HG02759 (cell line): Measurements from ENCODE around the gene XRN2.
"Not testable (repeated sequence)": the region's sequence is repeated elsewhere in the genome, so short reads cannot be mapped to it uniquely, and the experiment has no call there.

Experiments used
- ATAC-seq: cut with Tn5 transposase; IDR thresholded peaks from one replicate; pipeline ENCODE4 v1.9.1; 2021; ENCODE audit warnings: mild to moderate bottlenecking, moderate library complexity; ENCODE audit not compliant: unreplicated experiment

XRN2 gene

GRCh38 chr20:21342656-21343345 lies 39.7 kb downstream of the XRN2 start:
- no peak for ATAC-seq

GRCh38 chr20:21344206-21344900 lies 41.2 kb downstream of the XRN2 start:
- ATAC-seq: no peak

DNA sequence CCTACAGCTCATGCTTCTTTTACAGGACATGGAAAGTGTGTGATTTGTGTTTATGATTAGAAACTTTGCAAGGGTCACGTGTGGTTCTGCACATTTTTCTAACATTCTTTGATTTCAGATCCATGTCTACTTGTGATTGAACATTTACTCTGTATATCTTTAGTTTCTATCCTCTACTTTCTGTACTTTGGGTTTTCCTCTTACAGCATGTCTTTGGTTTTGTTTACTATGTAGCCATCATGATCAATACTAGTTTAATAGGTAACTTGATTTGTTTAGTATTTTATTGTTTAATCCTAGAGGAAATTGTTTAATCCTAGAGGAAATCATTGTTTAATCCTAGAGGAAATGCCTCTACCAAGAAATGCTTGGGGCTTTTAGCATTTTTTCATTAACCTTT lies 41.8 kb downstream of the XRN2 start:
- ATAC-seq: no peak

DNA sequence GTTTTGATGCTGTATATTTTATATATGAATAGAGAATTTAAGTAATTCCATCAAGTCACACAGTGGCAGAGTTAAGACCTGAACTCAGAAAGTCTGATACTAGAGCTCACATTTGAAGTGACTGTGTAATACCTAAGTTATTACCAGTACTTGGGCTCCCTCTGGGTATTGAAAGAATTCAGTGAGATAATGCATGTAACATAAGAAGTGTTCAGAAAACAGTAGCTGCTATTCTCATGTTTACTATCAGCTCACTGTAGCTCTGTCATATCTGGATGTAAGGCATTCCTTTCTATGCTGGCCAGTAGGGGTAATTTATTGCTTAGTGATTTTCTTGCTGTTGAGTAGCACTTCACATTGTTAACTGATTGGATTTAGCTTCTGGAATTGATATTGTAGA lies 49.6 kb downstream of the XRN2 start:
- ATAC-seq: no peak

DNA sequence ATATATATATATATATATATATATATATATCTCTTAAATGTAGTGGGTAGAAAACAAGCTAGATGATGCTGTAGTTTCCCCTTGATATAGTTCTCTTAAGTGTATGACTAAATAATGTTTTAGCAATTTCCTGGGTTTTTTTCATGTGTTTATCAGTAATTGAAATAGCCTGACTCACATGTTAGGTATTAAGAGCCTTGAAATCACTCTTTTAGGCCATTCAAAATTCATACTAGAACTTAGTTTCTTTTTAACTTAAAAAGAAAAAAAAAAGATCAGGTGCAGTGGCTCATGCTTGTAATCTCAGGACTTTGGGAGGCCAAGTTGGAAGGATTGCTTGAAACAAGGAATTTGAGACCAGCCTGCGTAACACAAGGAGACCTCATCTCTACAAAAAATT lies 50.1 kb downstream of the XRN2 start:
- no peak for ATAC-seq

- ATAC-seq: no peak
Observed at GRCh38 chr20:21355981-21356380, 52.9 kb downstream of the XRN2 start.

DNA sequence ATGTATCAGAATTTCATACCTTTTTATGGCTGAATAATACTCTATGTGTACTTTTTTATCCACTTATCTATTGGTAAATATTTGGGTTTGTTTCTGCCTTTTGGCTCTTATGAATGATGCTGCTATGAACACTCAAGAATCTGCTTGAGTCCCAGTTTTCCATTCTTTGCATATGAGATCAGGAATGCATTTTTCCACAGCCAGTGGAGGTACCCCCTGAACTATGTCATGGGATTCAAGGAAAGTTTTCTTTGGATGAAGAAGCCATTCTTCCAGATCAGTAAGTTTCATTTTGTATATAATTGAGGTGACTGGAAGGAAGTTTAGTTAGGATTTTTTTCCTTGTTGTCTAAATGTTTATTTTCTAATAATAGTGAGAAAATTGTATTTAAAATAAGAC lies 53.3 kb downstream of the XRN2 start:
- ATAC-seq: no peak

- ATAC-seq: no peak
Observed at GRCh38 chr20:21357844-21358243, 54.7 kb downstream of the XRN2 start.

DNA sequence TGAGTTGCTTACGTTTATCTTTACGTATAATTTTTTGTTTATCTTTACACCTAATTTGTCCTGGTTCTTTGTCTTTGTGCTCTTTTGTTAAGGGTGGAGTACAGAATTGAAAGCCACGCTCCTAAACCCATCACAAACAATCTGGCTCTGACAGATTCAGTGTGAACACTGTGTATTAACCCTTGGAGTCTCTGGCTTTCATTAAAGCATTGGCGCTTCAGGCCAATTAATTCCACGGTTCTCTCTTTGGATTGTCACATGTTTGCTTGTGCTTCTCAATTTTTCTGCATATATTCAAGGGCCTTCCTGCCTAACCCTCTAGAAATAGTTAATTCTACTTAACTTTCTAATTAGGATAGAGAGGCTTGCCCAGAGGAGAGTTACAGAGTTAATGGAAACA lies 55.6 kb downstream of the XRN2 start:
- no peak for ATAC-seq

- ATAC-seq: no peak
Observed at GRCh38 chr20:21360705-21361104, 57.6 kb downstream of the XRN2 start.

GRCh38 chr20:21361266-21361665 lies 58.1 kb downstream of the XRN2 start:
- no peak for ATAC-seq

- ATAC-seq: no peak
Observed at GRCh38 chr20:21364413-21364812, 61.3 kb downstream of the XRN2 start.

- ATAC-seq: no peak
Observed at GRCh38 chr20:21365771-21366170, 62.6 kb downstream of the XRN2 start.

DNA sequence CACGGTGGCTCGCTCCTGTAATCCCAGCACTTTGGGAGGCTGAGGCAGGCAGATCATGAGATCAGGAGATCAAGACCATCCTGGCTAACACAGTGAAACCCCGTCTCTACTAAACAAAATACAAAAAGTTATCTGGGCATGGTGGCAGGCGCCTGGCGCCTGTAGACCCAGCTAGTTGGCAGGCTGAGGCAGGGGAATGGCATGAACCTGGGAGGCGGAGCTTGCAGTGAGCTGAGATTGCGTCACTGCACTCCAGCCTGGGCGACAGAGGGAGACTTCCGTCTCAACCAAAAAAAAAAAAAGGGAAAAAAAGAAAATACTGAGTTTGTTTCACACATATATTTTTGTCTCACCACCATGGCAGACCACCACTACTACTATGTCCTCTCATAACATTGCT lies 63.1 kb downstream of the XRN2 start:
- ATAC-seq: not testable (repeated sequence)

DNA sequence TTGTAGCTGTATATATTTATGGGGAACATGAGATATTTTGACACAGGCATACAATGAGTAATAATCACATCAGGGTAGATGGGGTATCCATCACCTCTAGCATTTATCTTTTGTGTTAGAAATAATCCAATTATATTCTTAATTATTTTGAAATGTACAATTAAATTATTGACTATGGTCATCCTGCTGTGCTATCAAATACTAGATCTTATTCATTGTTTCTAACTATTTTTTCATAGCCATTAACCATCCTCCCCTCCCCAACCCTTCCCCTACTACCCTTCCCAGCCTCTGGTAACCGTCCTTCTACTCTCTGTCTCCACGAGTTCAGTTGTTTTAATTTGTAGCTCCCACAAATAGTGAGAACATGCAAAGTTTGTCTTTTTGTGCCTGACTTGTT lies 65.7 kb downstream of the XRN2 start:
- no peak for ATAC-seq

GRCh38 chr20:21371193-21371592 lies 68.1 kb downstream of the XRN2 start:
- ATAC-seq: no peak

- no peak for ATAC-seq
Observed at GRCh38 chr20:21372016-21372415, 68.9 kb downstream of the XRN2 start.

DNA sequence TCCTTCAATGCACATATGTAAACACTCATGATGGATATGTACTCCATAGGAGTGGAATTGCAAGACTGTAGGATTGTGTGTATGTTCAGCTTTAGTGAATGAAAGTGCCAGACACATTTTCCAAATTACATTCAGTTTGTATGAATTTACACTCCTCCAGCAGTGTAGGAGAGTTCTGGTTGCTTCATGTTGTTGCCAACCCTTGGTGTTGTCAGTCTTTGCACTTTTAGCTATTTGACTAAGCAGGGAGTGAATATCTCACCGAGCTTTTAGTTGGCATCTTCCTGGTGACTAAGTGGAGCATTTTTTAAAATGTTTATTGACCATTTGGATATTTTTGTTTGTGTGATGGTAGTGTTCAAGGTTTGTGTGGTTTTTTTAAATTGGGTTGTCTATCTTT lies 70.3 kb downstream of the XRN2 start:
- ATAC-seq: no peak

GRCh38 chr20:21376626-21377025 lies 73.5 kb downstream of the XRN2 start:
- no peak for ATAC-seq

DNA sequence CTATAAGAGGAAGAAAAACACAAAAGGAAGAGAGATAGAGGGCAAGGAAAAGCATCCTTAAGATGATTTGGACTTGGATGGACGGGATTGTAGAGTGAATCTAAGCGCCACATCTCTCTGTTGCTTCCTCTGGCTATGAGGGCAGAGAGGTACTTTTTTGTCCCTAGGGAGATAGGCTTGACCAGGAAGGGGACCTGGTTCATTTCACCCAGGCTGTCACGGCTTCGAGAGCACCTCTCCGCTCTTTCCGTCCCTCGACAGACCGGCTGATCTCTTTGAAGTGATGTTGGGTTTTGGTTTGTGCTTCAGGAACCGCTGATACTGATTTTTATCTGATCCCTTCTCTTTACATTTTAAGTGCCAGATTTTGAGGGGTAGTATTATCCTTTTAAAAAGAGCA lies 74.6 kb downstream of the XRN2 start:
- ATAC-seq: no peak

DNA sequence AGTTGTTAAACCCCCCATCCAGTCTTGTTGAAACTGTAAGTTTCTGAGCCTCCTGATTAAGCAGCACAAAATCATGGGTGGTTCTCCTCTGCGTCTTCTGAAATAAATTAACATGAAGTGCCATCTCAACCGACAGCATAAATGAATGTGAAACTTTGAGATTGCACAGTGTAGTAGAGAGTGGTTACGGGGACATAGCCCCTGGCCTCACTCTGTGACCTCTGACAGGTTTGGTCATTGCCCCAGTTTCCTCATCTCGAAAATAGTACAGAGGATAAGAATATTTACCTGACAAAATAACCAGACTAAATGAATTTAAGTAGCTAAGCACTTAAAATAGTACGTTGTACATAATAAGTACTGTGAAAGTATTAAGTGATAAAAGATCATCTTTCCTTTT lies 75.1 kb downstream of the XRN2 start:
- no peak for ATAC-seq

- ATAC-seq: no peak
Observed at GRCh38 chr20:21380711-21381110, 77.6 kb downstream of the XRN2 start.

DNA sequence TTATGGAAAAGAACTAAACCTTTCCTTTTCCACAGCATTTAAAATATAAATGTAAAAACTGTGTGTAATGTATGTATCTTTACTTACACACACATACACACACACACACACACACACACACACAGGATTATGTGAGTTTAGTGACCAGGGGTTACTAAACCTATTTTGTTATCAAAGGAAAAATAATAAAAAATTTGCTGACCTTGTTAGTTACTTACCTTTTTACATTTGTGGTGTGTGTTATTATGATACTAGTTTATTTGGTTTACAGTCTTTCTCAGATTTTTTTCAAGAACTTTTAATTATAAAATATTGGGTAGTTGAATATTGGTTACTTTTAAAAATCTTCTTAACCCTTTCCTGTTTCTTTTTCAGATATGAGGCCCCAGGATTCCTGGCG lies 78.5 kb downstream of the XRN2 start:
- no peak for ATAC-seq
